H9 (cell line): Measurements from ENCODE around the gene GPR180. TPM values are rescaled to one million over a fixed set of nuclear protein-coding genes. Genes with fewer than 3 reads are reported as not detected.

Experiments
- DNase-seq: peaks from one replicate; pipeline ENCODE4 v3.0.0-alpha.2; 2017
- H2AFZ ChIP-seq: one replicate; pipeline ENCODE4 v1.6.1; 2013; ENCODE audit warnings: mild to moderate bottlenecking, low read length, control low read depth, moderate library complexity
- H2AK5ac ChIP-seq: 2 replicates; pipeline ENCODE4 v1.6.1; 2013; ENCODE audit warnings: low read length, control low read depth, mixed read lengths; ENCODE audit not compliant: insufficient read length
- H2BK120ac ChIP-seq: one replicate; pipeline ENCODE4 v1.6.1; 2013; ENCODE audit warnings: low read depth, mild to moderate bottlenecking, low read length, control low read depth, inconsistent platforms; ENCODE audit not compliant: poor library complexity, severe bottlenecking
- H2BK12ac ChIP-seq: 2 replicates; pipeline ENCODE4 v1.6.1; 2013; ENCODE audit warnings: low read length, control low read depth, mixed read lengths, low read depth; ENCODE audit not compliant: insufficient read length
- H2BK15ac ChIP-seq: 2 replicates; pipeline ENCODE4 v1.6.1; 2013; ENCODE audit warnings: low read depth, low read length, control low read depth
- H2BK20ac ChIP-seq: one replicate; pipeline ENCODE4 v1.6.1; 2013; ENCODE audit warnings: low read depth, mild to moderate bottlenecking, low read length, control low read depth, inconsistent platforms; ENCODE audit not compliant: poor library complexity, severe bottlenecking
- H2BK5ac ChIP-seq: 2 replicates; pipeline ENCODE4 v1.6.1; 2013; ENCODE audit warnings: low read length, control low read depth, mixed read lengths; ENCODE audit not compliant: insufficient read length
- H3K14ac ChIP-seq: 2 replicates; pipeline ENCODE4 v1.6.1; 2013; ENCODE audit warnings: low read length, control low read depth; ENCODE audit not compliant: insufficient read depth
- H3K18ac ChIP-seq: 2 replicates; pipeline ENCODE4 v1.6.1; 2013; ENCODE audit warnings: low read depth, mild to moderate bottlenecking, mixed read lengths, low read length, control low read depth; ENCODE audit not compliant: insufficient read length
- H3K23ac ChIP-seq: 2 replicates; pipeline ENCODE4 v1.6.1; 2013; ENCODE audit warnings: low read length, control low read depth, mixed read lengths, low read depth; ENCODE audit not compliant: insufficient read length
- H3K23me2 ChIP-seq: 2 replicates; pipeline ENCODE4 v1.6.1; 2013; ENCODE audit warnings: low read depth, mild to moderate bottlenecking, mixed read lengths, low read length, control low read depth; ENCODE audit not compliant: insufficient read length, poor library complexity, severe bottlenecking
- H3K27ac ChIP-seq: 2 replicates; pipeline ENCODE4 v1.5.1; 2013; ENCODE audit warnings: low read length, control low read depth, mixed read lengths, low read depth; ENCODE audit not compliant: insufficient read length
- H3K27me3 ChIP-seq: 2 replicates; pipeline ENCODE4 v1.6.1; 2013; ENCODE audit warnings: low read length, control low read depth, inconsistent platforms; ENCODE audit not compliant: insufficient read depth
- H3K4ac ChIP-seq: 2 replicates; pipeline ENCODE4 v1.6.1; 2013; ENCODE audit warnings: low read depth, mild to moderate bottlenecking, control low read depth, inconsistent platforms, low read length, moderate library complexity
- H3K4me1 ChIP-seq: 2 replicates; pipeline ENCODE4 v1.6.1; 2013; ENCODE audit warnings: low read length, control low read depth, inconsistent platforms; ENCODE audit not compliant: insufficient read depth
- H3K4me2 ChIP-seq: 2 replicates; pipeline ENCODE4 v1.6.1; 2013; ENCODE audit warnings: low read length, control low read depth, mixed read lengths; ENCODE audit not compliant: insufficient read length, insufficient read depth
- H3K56ac ChIP-seq: 2 replicates; pipeline ENCODE4 v1.6.1; 2013; ENCODE audit warnings: low read depth, mild to moderate bottlenecking, mixed read lengths, low read length, control low read depth; ENCODE audit not compliant: insufficient read length
- H3K79me1 ChIP-seq: 2 replicates; pipeline ENCODE4 v1.6.1; 2013; ENCODE audit warnings: low read depth, mild to moderate bottlenecking, moderate library complexity, low read length, control low read depth, inconsistent platforms; ENCODE audit not compliant: insufficient read depth, poor library complexity, severe bottlenecking
- H3K79me2 ChIP-seq: 2 replicates; pipeline ENCODE4 v1.6.1; 2013; ENCODE audit warnings: low read length, control low read depth, inconsistent platforms; ENCODE audit not compliant: insufficient read depth
- H3K9ac ChIP-seq: 2 replicates; pipeline ENCODE4 v1.6.1; 2013; ENCODE audit warnings: low read length, control low read depth, mixed read lengths; ENCODE audit not compliant: insufficient read length; ENCODE audit errors: extremely low read depth
- H3K9me3 ChIP-seq: one replicate; pipeline ENCODE4 v1.6.1; 2013; ENCODE audit warnings: low read depth, low read length, inconsistent platforms; ENCODE audit not compliant: control insufficient read depth
- H3T11ph ChIP-seq: one replicate; pipeline ENCODE4 v1.6.1; 2013; ENCODE audit warnings: mild to moderate bottlenecking, low read length, control low read depth, inconsistent platforms
- H4K20me1 ChIP-seq: one replicate; pipeline ENCODE4 v1.6.1; 2013; ENCODE audit not compliant: control insufficient read depth, insufficient read length, insufficient read depth
- H4K5ac ChIP-seq: 2 replicates; pipeline ENCODE4 v1.6.1; 2013; ENCODE audit warnings: low read depth, mild to moderate bottlenecking, mixed read lengths, low read length, control low read depth; ENCODE audit not compliant: insufficient read length
- H4K8ac ChIP-seq: replicated peaks from 2 replicates; pipeline ENCODE4 v1.6.1; 2013; ENCODE audit warnings: low read length, control low read depth, mixed read lengths, low read depth; ENCODE audit not compliant: insufficient read length
- H4K91ac ChIP-seq: 2 replicates; pipeline ENCODE4 v1.6.1; 2013; ENCODE audit warnings: low read depth, mild to moderate bottlenecking, moderate library complexity, mixed read lengths, low read length, control low read depth; ENCODE audit not compliant: insufficient read length
- H3K27ac Mint-ChIP-seq, 3 experiments: 2 replicates in 2 of 3; 3 replicates in 1 of 3; pipeline ENCODE4 v1.8.0; 2020 to 2021; ENCODE audit warnings: mixed read lengths in 3 of 3, mild to moderate bottlenecking in 1 of 3, moderate library complexity in 1 of 3
- H3K27me3 Mint-ChIP-seq: 2 replicates; pipeline ENCODE4 v1.8.0; 2021; ENCODE audit warnings: low read depth, mild to moderate bottlenecking, moderate library complexity, mixed read lengths
- H3K36me3 Mint-ChIP-seq, 3 experiments: 2 replicates in 2 of 3; 3 replicates in 1 of 3; pipeline ENCODE4 v1.8.0; 2020 to 2021; ENCODE audit warnings: low read depth in 3 of 3, mixed read lengths in 3 of 3; ENCODE audit not compliant: insufficient read depth in 1 of 3
- H3K4me1 Mint-ChIP-seq, 2 experiments: 2 replicates each; pipeline ENCODE4 v1.8.0; 2020; ENCODE audit warnings: mixed read lengths in 2 of 2
- H3K4me3 Mint-ChIP-seq, 2 experiments: 2 replicates in 1 of 2; 3 replicates in 1 of 2; pipeline ENCODE4 v1.8.0; 2020 to 2021; ENCODE audit warnings: mild to moderate bottlenecking in 2 of 2, mixed read lengths in 2 of 2, moderate library complexity in 1 of 2
- H3K9me3 Mint-ChIP-seq, 2 experiments: 2 replicates in 1 of 2; 3 replicates in 1 of 2; pipeline ENCODE4 v1.8.0; 2020; ENCODE audit warnings: mild to moderate bottlenecking in 2 of 2, mixed read lengths in 2 of 2, moderate library complexity in 1 of 2
- WGBS: extraction: QIAGEN DNeasy Blood & Tissue Kit; methylation state at CpG from one replicate; pipeline ENCODE4 v1.1.7; 2013; ENCODE audit warnings: missing lambda C conversion rate, low lambda C conversion rate, mixed read lengths; ENCODE audit not compliant: insufficient read length; ENCODE audit errors: extremely low coverage; 5-methylcytosine and 5-hydroxymethylcytosine counted together
- total RNA-seq: library from RNA; stranded (reverse); gene quantifications from 2 replicates; pipeline ENCODE4 v1.2.1, GENCODE V29; 2021
- TF ChIP-seq, protein P1 (sequence below): fragments of 200-600 bp; sonication (generic); conservative IDR thresholded peaks from 3 replicates; pipeline ENCODE4 v1.8.0; 2021; ENCODE audit warnings: antibody characterized with exemption, mild to moderate bottlenecking

The GPR180 gene
- total RNA-seq, 1 experiment from 2014 or later = 5.1 TPM

DNA sequence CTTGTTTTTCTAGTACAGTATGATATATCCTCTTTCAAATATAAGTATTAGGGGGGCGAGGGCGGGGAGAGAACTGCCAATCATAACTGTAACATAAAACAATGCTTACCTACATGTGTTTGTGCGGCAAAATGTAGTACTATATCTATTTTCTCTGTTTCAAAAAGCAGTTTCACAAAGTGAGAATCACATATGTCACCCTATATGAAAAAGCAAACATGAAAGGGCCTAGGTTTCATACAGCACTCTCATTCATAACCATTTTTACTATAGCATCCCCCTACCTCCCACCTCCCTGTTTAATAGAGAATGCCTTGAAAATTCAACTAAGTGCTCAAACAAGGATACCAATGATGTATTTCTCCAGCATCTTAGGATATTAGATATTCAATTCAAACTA is 10.9 kb upstream of the GPR180 start:
- DNase-seq = no peak
- Histone ChIP-seq H4K5ac (no peak overlapping the region), H2AFZ (no peak overlapping the region), H2BK12ac (no peak overlapping the region), H3K56ac (no peak overlapping the region), H2BK5ac (no peak overlapping the region), H3K27me3 (no peaks in the 10 kb centered on the region), H2BK20ac (no peak overlapping the region), H3K4me1 (no peaks in the 10 kb centered on the region), H3K4ac (no peak overlapping the region), H4K20me1 (no peaks in the 10 kb centered on the region), H3K23me2 (peaks cover 6% of the 10 kb centered on the region), H2BK15ac (no peak overlapping the region), H4K91ac (no peak overlapping the region), H3K27ac (no peak overlapping the region), H2AK5ac (no peak overlapping the region), H3K79me2 (peaks cover 5% of the 10 kb centered on the region; the same call in 1 of the 2 replicates), H3K79me1 (peaks cover 3% of the 10 kb centered on the region), H3K23ac (no peak overlapping the region), H3K9me3 (no peaks in the 10 kb centered on the region), H3T11ph (no peak overlapping the region), H3K14ac (no peak overlapping the region), H3K4me2 (no peak overlapping the region), H3K9ac (no peak overlapping the region), H4K8ac (no peak overlapping the region), H2BK120ac (no peak overlapping the region), H3K18ac (no peak overlapping the region)
- H3K4me1 Mint-ChIP-seq = peaks cover 14 to 15% of the 10 kb centered on the region in 2 experiments
- H3K4me3 Mint-ChIP-seq = no peak overlapping the region
- H3K9me3 Mint-ChIP-seq = no peaks in the 10 kb centered on the region; a peak in 1 of 5 replicates
- peaks cover 17 to 42% (median 40%) of the 10 kb centered on the region in 3 experiments; a peak in 6 of 7 replicates for H3K36me3 Mint-ChIP-seq
- WGBS = no CpG with 5 or more reads among the region's 3 CpGs
- no peak overlapping the region for H3K27ac Mint-ChIP-seq
- TF ChIP-seq, protein P1, sequence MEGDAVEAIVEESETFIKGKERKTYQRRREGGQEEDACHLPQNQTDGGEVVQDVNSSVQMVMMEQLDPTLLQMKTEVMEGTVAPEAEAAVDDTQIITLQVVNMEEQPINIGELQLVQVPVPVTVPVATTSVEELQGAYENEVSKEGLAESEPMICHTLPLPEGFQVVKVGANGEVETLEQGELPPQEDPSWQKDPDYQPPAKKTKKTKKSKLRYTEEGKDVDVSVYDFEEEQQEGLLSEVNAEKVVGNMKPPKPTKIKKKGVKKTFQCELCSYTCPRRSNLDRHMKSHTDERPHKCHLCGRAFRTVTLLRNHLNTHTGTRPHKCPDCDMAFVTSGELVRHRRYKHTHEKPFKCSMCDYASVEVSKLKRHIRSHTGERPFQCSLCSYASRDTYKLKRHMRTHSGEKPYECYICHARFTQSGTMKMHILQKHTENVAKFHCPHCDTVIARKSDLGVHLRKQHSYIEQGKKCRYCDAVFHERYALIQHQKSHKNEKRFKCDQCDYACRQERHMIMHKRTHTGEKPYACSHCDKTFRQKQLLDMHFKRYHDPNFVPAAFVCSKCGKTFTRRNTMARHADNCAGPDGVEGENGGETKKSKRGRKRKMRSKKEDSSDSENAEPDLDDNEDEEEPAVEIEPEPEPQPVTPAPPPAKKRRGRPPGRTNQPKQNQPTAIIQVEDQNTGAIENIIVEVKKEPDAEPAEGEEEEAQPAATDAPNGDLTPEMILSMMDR = no peak
- no peaks in the 10 kb centered on the region for H3K27me3 Mint-ChIP-seq
